AML-193 (cell line): ENCODE measurements around the gene GRAMD1B.
"Not testable (repeated sequence)": the region's sequence is repeated elsewhere in the genome, so short reads cannot be mapped to it uniquely, and the experiment has no call there.

Experiments used
- DNase-seq, 2 experiments: peaks; one replicate each; lab custom pipeline; 2025; lab: John Stamatoyannopoulos, UW

Gene GRAMD1B

DNA sequence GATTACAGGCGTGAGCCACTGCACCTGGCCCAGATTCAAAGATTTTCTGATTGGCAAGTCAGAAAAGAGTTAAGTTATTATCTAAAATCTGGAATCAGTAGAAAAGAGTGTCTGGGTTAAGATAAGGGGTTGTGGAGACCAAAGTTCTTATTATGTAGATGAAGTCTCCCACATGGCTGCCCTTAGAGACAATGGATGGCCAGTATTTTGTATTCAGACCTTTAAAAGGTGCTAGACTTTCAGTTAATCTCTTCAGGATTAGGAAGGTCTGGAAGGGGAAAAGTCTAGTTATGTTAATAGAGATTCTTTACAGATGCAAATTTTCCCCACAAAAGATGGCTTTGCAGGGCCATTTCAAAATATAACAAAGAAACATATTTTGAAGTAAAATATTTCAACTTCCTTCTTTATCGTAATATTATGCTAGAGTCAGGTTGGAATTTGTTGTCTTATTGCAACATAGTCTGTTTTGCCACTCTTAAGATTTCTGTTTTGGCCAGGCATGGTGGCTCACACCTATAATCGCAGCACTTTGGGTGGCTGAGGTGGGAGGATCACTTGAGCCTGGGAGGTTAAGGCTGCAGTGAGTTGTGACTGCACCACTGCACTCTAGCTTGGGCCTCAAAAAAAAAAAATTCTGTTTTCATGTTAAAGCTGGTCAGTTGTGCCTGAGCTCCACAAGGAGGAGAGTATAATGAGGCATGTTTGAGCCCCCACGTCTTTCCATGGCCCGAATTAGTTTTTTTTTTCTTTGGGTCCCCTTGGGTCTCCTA lies 14.0 kb downstream of the GRAMD1B start:
- DNase-seq: no peak

DNA sequence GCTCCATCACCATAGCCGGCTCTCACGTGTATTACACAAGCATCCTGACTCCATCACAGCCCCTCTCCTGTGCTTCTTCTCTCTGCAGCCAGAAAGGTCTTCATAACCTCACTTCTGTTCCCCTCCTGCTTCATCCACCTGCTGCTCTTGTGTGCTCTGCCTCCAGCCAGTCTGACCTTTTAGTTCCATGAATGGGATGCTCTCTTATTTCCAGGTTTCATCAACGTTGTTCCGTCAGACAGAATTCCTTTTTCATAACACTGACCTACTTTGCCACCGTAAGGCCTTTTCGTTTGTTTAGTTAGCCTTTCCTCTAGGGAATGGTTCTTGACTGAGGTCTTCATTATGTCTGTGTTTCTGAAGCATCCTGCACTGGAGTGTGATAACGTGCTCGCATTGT lies 18.8 kb downstream of the GRAMD1B start:
- DNase-seq: no peak

DNA sequence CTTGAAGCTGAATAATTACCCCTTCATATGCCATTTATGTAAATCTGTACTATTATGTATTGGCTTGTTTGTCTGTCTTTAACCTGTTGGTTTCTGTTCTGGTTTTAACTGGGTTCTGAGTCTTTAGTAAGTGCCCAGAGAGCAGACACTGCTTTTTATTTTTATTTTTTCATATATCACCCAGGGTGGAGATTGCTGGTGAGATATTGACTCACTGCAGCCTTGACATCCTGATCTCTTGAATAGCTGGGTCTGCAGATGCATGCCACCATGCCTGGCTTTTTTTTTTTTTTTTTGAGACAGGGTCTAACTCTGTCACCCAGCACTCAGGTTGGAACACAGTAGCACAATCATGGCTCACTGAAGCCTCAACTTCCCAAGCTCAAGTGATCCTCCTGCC lies 19.4 kb downstream of the GRAMD1B start:
- no peak for DNase-seq

DNA sequence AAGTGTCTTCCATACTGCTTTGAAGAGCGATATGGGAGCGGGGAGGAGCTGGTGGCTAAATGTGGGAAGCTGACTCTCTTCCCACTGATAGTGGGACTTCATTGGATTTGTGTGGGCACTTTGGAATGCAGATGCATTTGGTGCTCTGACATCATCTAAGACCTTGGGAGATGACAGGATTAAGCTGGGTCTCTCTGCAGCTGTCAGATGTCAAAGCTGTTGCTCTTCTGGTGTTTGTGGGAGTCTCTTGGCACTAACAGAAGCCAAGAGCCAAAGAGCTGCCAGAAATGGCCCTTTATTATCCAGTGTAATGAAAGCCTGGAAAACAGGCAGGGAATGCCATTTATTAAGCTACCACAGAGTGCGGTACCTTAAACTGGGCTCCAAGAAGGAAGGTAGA lies 20.6 kb downstream of the GRAMD1B start:
- no peak for DNase-seq

DNA sequence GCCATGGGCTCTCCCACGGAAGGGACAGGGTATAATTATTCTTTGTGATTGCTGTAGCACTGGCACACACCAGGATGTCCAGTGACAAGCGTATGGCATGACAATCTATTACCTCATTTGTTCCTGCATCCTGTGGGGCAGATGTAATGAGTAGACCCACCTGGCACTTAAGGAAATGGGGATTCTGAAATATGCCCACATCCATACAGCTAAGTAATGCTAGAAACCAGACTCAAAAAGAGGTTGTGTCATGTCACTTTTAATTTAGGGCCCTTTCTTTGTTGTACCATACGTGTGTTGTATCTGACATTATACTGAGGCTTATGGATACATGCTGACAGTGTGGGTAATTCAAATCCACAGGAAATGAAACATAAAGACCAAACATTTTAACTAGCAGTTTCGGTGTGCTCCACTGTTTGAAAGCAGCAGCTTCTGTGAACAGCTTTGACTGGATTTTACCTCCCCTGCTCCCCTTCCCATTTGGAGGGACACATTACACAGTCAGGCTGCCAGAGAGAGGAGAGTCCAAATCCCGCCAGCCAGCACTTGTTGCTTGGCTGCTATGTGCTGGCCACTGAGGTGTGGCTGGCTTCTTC lies 21.2 kb downstream of the GRAMD1B start:
- DNase-seq: no peak

DNA sequence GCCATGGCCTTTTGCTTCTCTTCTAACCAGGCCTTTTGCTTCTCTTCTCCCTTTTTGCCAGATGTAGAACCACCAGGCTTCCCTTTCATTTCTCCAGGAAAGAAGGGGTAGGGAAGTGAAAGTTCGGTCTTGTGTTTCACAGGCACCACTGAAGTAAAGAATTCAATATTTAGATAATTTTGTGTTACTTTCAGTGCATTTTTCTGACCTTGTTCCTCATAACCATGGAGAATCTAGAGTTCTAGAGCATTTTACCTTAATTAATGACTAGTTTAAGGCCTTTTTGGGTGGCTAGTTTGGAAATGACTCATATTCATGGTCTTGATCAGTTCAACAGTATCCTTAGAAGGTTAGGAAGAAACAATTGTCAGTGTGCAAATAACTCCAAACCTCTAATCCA lies 22.7 kb downstream of the GRAMD1B start:
- no peak for DNase-seq

DNA sequence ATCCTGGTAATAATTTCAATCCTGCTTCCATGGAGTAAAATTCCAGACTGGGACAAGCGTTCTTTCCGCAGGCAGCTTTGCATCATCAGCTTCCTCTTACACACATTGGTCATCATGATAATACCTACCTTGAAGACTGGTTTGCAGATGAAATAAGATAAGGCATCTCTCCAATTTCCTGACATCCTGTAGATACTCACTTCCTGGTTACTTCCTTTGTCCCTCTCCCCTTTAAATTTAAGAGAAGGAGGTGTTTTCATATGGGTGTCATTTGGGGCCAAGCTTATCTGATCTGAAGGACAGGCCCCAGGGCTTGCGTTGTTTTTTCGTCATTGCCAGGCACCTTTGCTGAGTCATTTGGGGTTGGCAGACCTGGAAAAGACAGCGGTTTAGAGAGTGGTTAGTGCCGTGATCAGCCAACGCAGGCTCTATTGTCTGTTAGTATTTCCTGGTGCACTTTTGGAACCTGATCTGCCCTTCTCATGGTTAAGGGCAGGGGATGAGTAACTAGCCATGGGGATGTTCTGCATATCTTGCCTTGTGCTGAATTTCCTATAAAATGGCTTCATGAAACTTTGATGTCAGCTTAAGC lies 24.1 kb downstream of the GRAMD1B start:
- peak; percentile 63 to 68 for DNase-seq

DNA sequence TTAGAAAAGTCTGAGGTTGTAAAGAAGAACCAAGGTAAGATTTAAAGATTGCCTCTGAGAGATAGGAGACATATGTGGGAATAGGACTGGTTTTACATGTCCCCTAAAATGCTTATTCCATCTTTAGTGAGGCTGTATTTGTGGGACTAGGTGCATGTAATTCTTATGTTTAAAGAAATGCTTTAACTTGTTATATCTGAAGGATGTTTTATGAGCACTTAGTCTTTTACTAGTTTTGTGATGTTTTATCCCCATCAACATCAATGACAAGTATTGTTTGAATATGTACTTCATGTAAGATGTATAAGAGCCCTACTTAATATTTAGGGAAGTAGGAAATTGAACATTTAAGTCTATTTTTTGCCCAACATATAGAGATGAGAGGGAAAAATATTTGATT lies 24.7 kb downstream of the GRAMD1B start:
- no peak for DNase-seq

DNA sequence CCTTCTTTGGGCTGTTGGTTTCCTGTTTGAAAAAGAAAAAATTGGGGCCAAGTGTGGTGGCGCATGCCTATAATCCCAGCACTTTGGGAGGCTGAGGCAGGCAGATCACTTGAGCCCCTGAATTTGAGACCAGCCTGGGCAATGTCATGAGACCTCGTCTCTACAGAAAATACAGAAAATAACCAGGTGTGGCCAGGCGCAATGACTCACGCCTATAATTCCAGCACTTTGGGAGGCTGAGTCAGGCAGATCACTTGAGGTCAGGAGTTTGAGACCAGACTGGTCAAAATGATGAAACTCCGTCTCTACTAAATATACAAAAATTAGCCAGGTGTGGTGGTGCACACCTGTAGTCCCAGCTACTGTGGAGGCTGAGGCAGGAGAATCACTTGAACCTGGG lies 26.4 kb downstream of the GRAMD1B start:
- DNase-seq: not testable (repeated sequence)

DNA sequence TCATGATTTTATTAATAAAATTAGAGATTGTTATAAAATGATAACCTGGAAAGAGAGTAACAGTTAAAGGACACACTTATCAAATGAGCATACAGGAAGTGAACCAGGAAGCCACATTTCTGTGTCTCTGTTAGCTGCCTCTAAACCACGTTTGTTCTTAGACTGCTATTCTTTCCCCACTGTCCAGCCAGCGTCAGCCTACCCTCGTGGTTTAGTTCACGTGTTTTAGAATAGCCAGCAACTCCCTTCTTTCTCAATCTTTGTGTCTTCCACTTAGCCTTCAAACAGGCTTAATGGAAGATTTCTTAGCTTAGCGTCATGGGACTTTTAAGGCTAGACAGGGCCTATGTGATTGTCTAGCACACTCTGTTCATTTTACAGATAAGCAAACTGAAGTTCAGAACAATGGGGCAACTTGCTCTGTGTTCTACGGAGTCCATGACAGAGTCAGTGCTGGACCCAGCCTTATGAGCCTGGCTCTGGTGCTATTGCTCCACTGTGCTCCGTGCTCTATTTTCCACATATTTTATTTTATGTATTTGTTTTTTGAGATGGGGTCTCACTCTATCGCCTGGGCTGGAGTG lies 27.2 kb downstream of the GRAMD1B start:
- peak; percentile 86 to 91 for DNase-seq

DNA sequence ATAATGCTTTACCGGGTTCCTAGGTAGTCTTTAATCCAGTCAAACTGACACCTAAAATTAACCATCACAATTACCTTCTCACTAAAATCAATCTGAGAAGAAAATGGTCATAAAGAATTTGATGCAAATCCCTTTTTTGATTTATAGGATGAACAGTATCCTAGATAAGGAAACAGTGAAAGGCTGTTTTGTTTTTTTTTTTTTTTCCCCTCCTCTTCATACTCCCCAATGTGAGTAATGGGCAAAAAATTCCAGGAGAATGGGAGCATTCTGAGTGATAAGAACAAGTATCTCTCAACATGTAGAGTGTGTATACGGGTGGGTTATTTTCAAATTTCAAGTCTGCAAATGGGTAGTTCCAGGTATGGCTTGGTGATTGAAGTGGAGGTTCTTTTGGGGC lies 28.4 kb downstream of the GRAMD1B start:
- DNase-seq: no peak

DNA sequence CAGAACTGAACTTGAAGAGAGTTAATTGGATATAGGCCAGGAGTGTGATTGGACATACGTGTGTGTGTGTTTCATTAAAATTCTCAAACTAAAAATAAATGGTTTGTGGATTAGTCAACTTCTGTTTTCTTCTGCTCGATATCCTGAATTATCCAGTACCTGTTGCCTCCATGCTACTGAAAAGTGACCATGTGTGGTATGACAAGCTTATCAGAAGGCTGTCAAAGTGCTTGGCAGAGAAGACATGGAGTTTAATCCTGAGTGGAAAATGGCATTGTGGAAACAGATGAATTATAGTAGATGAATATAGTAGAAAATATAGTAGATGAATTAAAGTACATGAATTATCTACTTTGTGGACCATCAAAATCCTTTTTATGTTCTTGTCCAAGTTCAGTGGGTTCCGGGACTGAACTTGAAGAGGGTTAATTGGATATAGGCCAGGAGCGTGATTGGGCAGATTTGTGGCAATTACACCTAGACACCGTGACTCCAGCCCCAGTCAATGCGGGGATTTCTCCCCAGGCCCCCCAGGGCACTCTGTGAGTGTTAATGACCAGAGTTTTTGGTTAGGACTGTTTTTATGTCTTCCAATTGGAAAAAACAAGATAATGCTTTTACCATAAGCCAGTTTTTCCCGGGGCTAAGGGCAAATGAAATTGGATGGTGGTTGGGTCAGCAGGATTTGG lies 30.1 kb downstream of the GRAMD1B start:
- no peak for DNase-seq

DNA sequence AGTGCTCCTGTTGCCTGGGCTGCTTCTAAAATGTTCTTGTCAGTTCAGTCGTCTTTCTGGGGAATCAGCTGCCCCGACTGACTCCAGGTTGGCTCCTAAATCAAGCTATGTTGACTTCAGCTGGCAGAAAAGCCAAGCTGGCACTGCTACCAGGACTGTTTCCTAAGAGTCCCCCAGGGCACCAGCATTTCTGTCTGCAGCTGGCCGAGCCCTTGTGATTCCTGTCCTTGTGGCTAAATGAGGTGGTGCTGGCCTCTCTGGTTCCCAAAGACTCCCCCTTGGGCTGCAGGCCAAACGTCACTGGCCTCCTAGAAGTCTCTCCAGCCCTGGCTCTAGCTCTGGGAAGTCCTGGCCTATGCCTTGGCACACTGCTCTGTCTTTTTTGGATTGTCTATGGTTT lies 31.1 kb downstream of the GRAMD1B start:
- DNase-seq: no peak

DNA sequence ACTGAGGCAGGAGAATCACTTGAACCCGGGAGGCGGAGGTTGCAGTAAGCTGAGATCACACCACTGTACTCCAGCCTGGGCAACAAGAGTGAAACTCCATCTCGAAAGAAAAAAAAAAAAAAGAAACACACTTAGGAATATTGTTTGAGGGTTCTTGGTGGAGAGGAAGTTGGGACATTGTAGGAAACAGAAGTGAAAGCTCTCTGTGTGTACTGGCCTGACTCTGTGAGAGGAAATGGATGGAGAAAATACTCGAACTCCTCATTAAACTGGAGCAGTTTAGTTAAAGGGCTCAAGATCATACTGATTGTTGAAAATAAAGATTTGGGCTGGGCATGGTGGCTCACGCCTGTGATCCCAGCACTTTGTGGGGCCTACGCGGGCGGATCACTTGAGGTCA lies 35.6 kb downstream of the GRAMD1B start:
- DNase-seq: peak; percentile 14 to 30

DNA sequence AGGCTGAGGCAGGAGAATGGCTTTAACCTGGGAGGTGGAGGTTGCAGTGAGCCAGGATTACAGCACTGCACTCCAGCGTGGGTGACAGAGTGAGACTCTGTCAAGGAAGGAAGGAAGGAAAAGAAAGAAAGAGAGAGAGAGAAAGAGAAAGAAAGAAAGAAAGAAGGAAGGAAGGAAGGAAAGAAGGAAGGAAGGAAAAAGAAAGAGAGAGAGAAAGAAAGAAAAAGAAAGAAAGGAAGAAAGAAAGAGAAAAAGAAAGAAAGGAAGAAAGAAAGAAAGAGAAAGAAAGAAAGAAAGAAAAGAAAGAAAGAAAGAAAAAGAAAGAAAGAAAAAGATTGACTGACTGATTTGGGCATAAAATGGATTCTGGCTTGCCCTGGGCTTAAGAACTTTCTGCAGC lies 36.1 kb downstream of the GRAMD1B start:
- DNase-seq: not testable (repeated sequence)

DNA sequence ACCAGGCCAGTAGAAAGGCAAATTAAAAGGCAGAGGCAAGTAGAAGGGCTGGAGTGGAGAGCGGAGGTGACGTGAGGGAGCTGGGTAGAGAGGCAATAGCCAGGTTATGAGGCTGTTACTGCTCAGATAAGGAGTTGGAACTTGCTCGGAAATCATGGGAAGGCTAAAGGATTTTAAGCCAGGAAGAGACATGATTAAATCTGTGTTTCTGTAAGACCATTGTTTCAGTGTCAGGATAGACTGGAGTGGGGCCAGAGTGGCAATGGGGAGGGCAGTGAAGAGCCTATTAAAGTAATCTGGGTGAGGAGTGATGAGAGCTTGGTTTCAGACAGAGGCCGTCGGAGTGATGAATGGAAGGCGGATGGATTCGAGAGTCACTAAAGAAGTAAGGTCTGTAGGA lies 39.0 kb downstream of the GRAMD1B start:
- no peak for DNase-seq

DNA sequence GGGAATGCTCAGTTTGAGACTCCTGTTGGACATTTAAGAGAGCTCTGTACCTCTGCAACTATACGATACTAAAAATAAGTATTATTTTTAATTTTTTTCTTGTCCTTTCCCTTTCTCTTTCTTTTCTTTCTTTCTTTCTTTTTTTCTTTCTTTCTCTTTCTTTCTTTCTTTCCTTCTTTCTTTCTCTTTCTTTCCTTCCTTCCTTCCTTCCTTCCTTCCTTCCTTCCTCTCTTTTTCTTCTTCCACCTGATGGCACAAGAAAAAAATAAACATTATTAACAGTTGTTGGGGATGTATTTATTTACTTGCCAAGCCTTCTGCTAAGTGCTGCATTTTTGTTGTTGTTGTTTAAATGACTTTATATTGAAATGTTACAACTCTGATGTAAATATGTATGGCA lies 39.5 kb downstream of the GRAMD1B start:
- DNase-seq: no peak

DNA sequence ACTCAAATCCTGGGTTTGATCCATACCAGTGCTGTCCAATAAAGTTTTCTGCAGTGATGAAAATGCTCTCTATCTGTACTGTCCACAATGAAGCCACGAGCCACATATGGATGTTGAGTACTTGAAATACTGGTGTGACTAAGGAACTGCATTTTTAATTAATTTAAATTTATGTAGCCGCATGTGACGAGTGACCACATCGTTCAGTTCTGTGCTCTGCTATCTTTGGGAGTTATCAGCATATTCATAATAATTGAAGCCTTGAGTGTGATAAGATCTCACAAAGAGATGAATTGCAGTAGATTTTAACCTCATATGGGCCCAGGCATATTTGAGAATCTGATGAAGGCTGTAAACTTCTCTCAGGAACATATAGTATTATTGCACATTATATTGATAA lies 40.8 kb downstream of the GRAMD1B start:
- DNase-seq: no peak

DNA sequence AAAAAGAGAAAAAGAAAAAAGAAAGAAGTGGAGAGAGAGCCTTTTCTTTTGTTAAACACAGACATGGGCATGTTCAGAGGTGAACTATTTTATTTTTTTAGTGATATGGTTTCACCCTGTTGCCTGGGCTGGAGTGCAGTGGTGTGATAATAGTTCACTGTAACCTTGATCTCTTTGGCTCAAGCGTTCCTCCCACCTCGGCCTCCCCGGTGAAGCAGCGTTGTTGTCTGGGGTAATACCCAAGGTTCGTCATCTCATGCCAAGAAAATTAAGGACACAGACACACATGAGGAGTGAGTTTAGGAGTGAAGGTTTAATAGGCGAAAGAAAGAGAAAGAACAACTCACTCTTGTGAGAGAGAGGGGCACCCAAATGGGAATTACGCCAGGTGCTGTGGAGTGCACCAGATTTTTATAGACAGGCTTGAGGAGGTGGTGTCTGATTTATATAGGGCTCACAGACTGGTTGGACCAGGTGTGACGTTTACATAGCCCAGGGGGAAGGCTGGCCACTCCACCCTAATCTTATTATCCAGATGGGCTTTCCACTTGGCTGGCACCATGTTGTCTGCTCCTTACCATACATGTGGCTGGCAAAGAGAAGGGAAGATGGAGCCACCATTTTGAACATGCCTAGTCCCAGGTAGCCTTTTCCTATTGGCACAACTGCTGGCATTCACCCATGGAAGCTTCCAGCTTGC lies 42.3 kb downstream of the GRAMD1B start:
- DNase-seq: no peak

DNA sequence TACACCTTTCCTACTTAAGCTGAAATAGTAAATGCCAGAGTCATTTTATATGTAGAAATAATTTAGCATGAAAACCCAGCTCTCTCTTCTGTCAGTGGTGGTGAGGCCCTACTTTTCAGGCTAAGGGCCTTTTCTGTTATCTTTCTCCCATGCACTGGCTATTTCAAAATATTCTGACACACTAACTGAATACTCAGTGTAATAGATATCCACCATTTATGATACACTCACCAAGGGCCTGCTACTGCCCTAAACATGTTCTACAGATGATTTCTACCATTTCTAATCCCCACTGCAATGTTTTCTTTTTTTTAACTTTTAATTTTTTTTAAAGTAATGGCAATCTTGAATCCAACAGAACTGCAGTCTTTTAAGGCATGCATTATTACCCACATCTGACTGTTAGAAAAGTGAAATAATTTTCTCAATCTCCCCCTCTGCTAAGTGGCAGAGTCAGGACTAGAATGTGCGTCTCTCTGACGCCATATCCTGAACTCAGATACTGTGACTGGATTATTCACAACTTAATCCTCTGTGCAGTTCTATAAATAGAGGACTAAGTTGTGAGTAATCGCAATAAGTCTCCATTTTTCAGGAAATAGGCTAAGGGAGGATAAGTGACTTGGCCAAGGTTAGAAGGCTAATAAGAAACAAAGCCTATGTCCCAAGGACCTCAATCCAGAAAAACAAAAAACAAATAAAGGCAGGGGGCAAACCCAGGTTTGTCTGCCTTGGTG lies 44.0 kb downstream of the GRAMD1B start:
- no peak for DNase-seq

DNA sequence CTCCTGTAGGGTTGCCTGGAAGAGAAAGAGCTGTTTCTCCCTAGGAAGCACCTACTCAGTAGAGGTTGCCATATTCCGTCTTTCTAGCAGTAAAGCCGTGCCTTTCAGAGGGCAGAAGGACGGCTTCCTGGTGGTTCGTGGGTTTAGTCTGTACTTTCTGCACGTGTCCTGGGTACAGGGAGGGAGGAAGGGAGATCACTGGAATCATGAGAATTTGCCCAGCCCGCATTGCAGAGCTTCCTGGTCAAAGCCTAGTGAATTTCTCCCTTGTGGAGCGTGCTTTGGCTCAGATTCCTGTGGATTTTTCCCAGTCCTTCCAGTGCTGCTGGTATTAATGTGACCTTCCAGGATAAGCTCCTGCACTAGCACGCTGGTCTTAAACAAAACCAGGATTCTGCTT lies 44.9 kb downstream of the GRAMD1B start:
- DNase-seq: no peak
